ENCODE data around the gene ESPN.

The ESPN gene

GRCh38 chr1:6418668-6419396 is 5.7 kb upstream of the ESPN start:
- Histone ChIP-seq H3K27ac (no peak overlapping the region), H3K9me3 (ENCODE audit: severe bottlenecking) (no peaks in the 10 kb centered on the region), H3K36me3 (no peaks in the 10 kb centered on the region), H3K4me3 (ENCODE audit: low read depth, low read length) (no peak overlapping the region), H3K27me3 (ENCODE audit: insufficient read depth, low read depth, severe bottlenecking) (no peaks in the 10 kb centered on the region)
- no peak for TF ChIP-seq CTCF (IDR thresholded peaks at IDR 0.05; ENCODE audit: low read depth, low read length)
- no peak for DNase-seq

GRCh38 chr1:6419397-6419803 is 5.2 kb upstream of the ESPN start:
- H3K27ac ChIP-seq: no peak overlapping the region
- no peak overlapping the region for H3K4me3 ChIP-seq (ENCODE audit: low read depth, low read length)

GRCh38 chr1:6419804-6420453 is 4.6 kb upstream of the ESPN start, which contains the start of gene HES2:
Gene HES2 (minus strand): TSS chr1:6419919. CDS start chr1:6419820, 99 bp downstream.
- Histone ChIP-seq H3K9me3 (ENCODE audit: severe bottlenecking) (no peaks in the 10 kb centered on the region), H3K27me3 (ENCODE audit: insufficient read depth, low read depth, severe bottlenecking) (no peaks in the 10 kb centered on the region), H3K36me3 (no peaks in the 10 kb centered on the region), H3K4me3 (ENCODE audit: low read depth, low read length) (no peak within 1 kb of the TSS), H3K27ac (no peak within 1 kb of the TSS)
- TF ChIP-seq CTCF (IDR thresholded peaks at IDR 0.05; ENCODE audit: low read depth, low read length): no peak
- no peak for DNase-seq

More at GRCh38 chr1:6419397-6419803, 5.2 kb upstream of the ESPN start:
- no peak for DNase-seq
- Histone ChIP-seq H3K27me3 (ENCODE audit: insufficient read depth, low read depth, severe bottlenecking) (no peaks in the 10 kb centered on the region), H3K36me3 (no peaks in the 10 kb centered on the region), H3K9me3 (ENCODE audit: severe bottlenecking) (no peaks in the 10 kb centered on the region)
- TF ChIP-seq CTCF (IDR thresholded peaks at IDR 0.05; ENCODE audit: low read depth, low read length): no peak

GRCh38 chr1:6420454-6421042 is 4.0 kb upstream of the ESPN start:
- H3K9me3 ChIP-seq (ENCODE audit: severe bottlenecking): no peaks in the 10 kb centered on the region
- H3K27me3 ChIP-seq (ENCODE audit: insufficient read depth, low read depth, severe bottlenecking): no peaks in the 10 kb centered on the region
- no peaks in the 10 kb centered on the region for H3K36me3 ChIP-seq
- H3K4me3 ChIP-seq (ENCODE audit: low read depth, low read length): no peak overlapping the region
- no peak for DNase-seq
- H3K27ac ChIP-seq: peak overlapping the region; percentile 43
- no peak for TF ChIP-seq CTCF (IDR thresholded peaks at IDR 0.05; ENCODE audit: low read depth, low read length)

GRCh38 chr1:6421266-6421665 is 3.3 kb upstream of the ESPN start:
- H3K27ac ChIP-seq: peak overlapping the region; percentile 43
- TF ChIP-seq CTCF (IDR thresholded peaks at IDR 0.05; ENCODE audit: low read depth, low read length): no peak
- no peak for DNase-seq
- H3K36me3 ChIP-seq: no peaks in the 10 kb centered on the region
- H3K9me3 ChIP-seq (ENCODE audit: severe bottlenecking): no peaks in the 10 kb centered on the region
- H3K4me3 ChIP-seq (ENCODE audit: low read depth, low read length): no peak overlapping the region
- no peaks in the 10 kb centered on the region for H3K27me3 ChIP-seq (ENCODE audit: insufficient read depth, low read depth, severe bottlenecking)
